ENCODE results near the gene TMEM120A.

TMEM120A gene

GRCh38 chr7:75960372-75960771 is 34.0 kb downstream of the TMEM120A start:
- no peak for DNase-seq (ENCODE audit: low read depth in 2 of 2)

GRCh38 chr7:75958802-75959543 is 35.4 kb downstream of the TMEM120A start:
- DNase-seq (ENCODE audit: low read depth in 2 of 2): no peak

- DNase-seq (ENCODE audit: low read depth in 2 of 2): no peak
Observed at GRCh38 chr7:75957021-75957736, 37.2 kb downstream of the TMEM120A start.

- no peak for DNase-seq (ENCODE audit: low read depth in 2 of 2)
Observed at GRCh38 chr7:75955331-75955955, 39.0 kb downstream of the TMEM120A start.

GRCh38 chr7:75953931-75954330 is 40.5 kb downstream of the TMEM120A start:
- DNase-seq (ENCODE audit: low read depth in 2 of 2): no peak

GRCh38 chr7:75953431-75953830 is 41.0 kb downstream of the TMEM120A start:
- DNase-seq (ENCODE audit: low read depth in 2 of 2): no peak

GRCh38 chr7:75951506-75951905 is 42.9 kb downstream of the TMEM120A start:
- DNase-seq (ENCODE audit: low read depth in 2 of 2): no peak

GRCh38 chr7:75950111-75950681 is 44.2 kb downstream of the TMEM120A start:
- DNase-seq (ENCODE audit: low read depth in 2 of 2): no peak

- DNase-seq (ENCODE audit: low read depth in 2 of 2): no peak
Observed at GRCh38 chr7:75948179-75948578, 46.2 kb downstream of the TMEM120A start.

- no peak for DNase-seq (ENCODE audit: low read depth in 2 of 2)
Observed at GRCh38 chr7:75946207-75946855, 48.1 kb downstream of the TMEM120A start.

GRCh38 chr7:75945297-75946168 is 48.9 kb downstream of the TMEM120A start:
- DNase-seq (ENCODE audit: low read depth in 2 of 2): no peak

GRCh38 chr7:75944507-75944906 is 49.9 kb downstream of the TMEM120A start:
- DNase-seq (ENCODE audit: low read depth in 2 of 2): no peak

GRCh38 chr7:75943864-75944263 is 50.5 kb downstream of the TMEM120A start:
- no peak for DNase-seq (ENCODE audit: low read depth in 2 of 2)

- no peak for DNase-seq (ENCODE audit: low read depth in 2 of 2)
Observed at GRCh38 chr7:75938921-75939320, 55.5 kb downstream of the TMEM120A start.

GRCh38 chr7:75937958-75938786 is 56.2 kb downstream of the TMEM120A start:
- no peak for DNase-seq (ENCODE audit: low read depth in 2 of 2)
